Lung microvascular endothelial cell (primary cell): ENCODE results near the gene CTRB1. TPM values are rescaled to one million over a fixed set of nuclear protein-coding genes. Genes with fewer than 3 reads are reported as not detected.

ENCODE experiments used
- DNase-seq, 2 donors: peaks; one replicate each; pipeline versions ENCODE4 v3.0.0 to v3.0.0-alpha.2; 2010; ENCODE audit warnings: low read depth in 2 of 2
- total RNA-seq: library from RNA; depleted of rRNA; stranded (reverse); fragments of >200 nt; gene quantifications from 2 replicates; pipeline ENCODE4 v1.2.1, GENCODE V29; 2014

The CTRB1 gene
- total RNA-seq, 1 donor from 2014 or later = not detected

GRCh38 chr16:75252946-75253911 is 34.4 kb downstream of the CTRB1 start:
- DNase-seq = peak; percentile 51 to 79

- peak; percentile 40 to 84 for DNase-seq
Measured at GRCh38 chr16:75254359-75254837, 35.6 kb downstream of the CTRB1 start.

- peak; percentile 57 to 85 for DNase-seq
Measured at GRCh38 chr16:75256059-75256571, 37.3 kb downstream of the CTRB1 start.

GRCh38 chr16:75256696-75257343 is 38.0 kb downstream of the CTRB1 start:
- DNase-seq = peak; percentile 68 to 85

GRCh38 chr16:75257886-75258806 is 39.4 kb downstream of the CTRB1 start:
- peak; percentile 8 to 25 for DNase-seq

- no peak for DNase-seq
Measured at GRCh38 chr16:75258807-75259141, 40.0 kb downstream of the CTRB1 start.

- peak in 1 of 2 donors; percentile 17 for DNase-seq
Measured at GRCh38 chr16:75260851-75261589, 42.2 kb downstream of the CTRB1 start.

- no peak for DNase-seq
Measured at GRCh38 chr16:75261590-75262078, 42.8 kb downstream of the CTRB1 start.

GRCh38 chr16:75262104-75262799 is 43.5 kb downstream of the CTRB1 start:
- DNase-seq = peak; percentile 54 to 59

- no peak for DNase-seq
Measured at GRCh38 chr16:75262800-75263127, 44.0 kb downstream of the CTRB1 start.

- DNase-seq = peak in 1 of 2 donors; percentile 15
Measured at GRCh38 chr16:75263291-75263962, 44.6 kb downstream of the CTRB1 start.

GRCh38 chr16:75263963-75264445 is 45.2 kb downstream of the CTRB1 start:
- DNase-seq = peak; percentile 51 to 53

GRCh38 chr16:75264457-75264998 is 45.7 kb downstream of the CTRB1 start:
- peak; percentile 65 to 80 for DNase-seq

GRCh38 chr16:75264999-75265910 is 46.5 kb downstream of the CTRB1 start:
- peak; percentile 32 to 49 for DNase-seq

- DNase-seq = peak; percentile 64 to 79
Measured at GRCh38 chr16:75265911-75266701, 47.3 kb downstream of the CTRB1 start.

GRCh38 chr16:75266738-75267630 is 48.2 kb downstream of the CTRB1 start:
- DNase-seq = no peak
